Measurements from ENCODE around the gene CHERP.

DNA sequence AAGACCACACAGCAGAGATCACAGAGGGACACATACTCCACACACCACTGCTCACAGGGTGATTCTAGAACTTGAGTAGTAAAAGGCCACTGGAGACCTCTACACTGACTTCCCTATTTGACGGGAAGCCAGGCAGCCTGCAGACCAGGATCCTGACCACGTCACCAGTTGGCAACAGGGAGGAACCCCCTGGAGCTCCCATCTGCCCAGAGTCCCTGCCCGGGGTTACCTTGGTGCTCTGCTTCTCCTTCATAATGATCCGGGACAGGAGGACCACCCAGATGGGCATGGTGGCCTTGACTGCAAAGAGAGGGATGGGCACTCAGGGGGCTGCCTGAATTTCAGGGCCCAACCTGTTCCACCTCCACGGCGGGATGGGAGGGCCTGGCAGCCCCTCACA lies 29.0 kb upstream of the CHERP start:
- TF ChIP-seq POLR2A (IDR thresholded peaks at IDR 0.05; ENCODE audit: low read length): no peak
- TF ChIP-seq, protein P1, sequence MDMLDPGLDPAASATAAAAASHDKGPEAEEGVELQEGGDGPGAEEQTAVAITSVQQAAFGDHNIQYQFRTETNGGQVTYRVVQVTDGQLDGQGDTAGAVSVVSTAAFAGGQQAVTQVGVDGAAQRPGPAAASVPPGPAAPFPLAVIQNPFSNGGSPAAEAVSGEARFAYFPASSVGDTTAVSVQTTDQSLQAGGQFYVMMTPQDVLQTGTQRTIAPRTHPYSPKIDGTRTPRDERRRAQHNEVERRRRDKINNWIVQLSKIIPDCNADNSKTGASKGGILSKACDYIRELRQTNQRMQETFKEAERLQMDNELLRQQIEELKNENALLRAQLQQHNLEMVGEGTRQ (IDR thresholded peaks at IDR 0.05): no peak
- no peak for TF ChIP-seq NFE2L2 (conservative IDR thresholded peaks at IDR 0.05; ENCODE audit: low read length)
- no peak for TF ChIP-seq CEBPB (IDR thresholded peaks at IDR 0.05)
- TF ChIP-seq, protein P2, sequence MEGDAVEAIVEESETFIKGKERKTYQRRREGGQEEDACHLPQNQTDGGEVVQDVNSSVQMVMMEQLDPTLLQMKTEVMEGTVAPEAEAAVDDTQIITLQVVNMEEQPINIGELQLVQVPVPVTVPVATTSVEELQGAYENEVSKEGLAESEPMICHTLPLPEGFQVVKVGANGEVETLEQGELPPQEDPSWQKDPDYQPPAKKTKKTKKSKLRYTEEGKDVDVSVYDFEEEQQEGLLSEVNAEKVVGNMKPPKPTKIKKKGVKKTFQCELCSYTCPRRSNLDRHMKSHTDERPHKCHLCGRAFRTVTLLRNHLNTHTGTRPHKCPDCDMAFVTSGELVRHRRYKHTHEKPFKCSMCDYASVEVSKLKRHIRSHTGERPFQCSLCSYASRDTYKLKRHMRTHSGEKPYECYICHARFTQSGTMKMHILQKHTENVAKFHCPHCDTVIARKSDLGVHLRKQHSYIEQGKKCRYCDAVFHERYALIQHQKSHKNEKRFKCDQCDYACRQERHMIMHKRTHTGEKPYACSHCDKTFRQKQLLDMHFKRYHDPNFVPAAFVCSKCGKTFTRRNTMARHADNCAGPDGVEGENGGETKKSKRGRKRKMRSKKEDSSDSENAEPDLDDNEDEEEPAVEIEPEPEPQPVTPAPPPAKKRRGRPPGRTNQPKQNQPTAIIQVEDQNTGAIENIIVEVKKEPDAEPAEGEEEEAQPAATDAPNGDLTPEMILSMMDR (IDR thresholded peaks at IDR 0.05): no peak
- no peak for TF ChIP-seq MAFK (IDR thresholded peaks at IDR 0.05; ENCODE audit: partially characterized antibody)
- TF ChIP-seq MYC (IDR thresholded peaks at IDR 0.05; ENCODE audit: borderline replicate concordance, low read length): no peak
- TF ChIP-seq BHLHE40 (IDR thresholded peaks at IDR 0.05; ENCODE audit: low read depth, low read length): no peak
- TF ChIP-seq EP300 (IDR thresholded peaks at IDR 0.05): no peak
- no peak for TF ChIP-seq SMC3 (IDR thresholded peaks at IDR 0.05)
- no peak for TF ChIP-seq NR3C1 (IDR thresholded peaks at IDR 0.05)
- TF ChIP-seq, protein P3, sequence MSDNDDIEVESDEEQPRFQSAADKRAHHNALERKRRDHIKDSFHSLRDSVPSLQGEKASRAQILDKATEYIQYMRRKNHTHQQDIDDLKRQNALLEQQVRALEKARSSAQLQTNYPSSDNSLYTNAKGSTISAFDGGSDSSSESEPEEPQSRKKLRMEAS (IDR thresholded peaks at IDR 0.05): no peak
- TF ChIP-seq CHD4 (IDR thresholded peaks at IDR 0.05; ENCODE audit: borderline replicate concordance): no peak
